SK-N-SH (cell line): Measurements from ENCODE around the gene COMT. TPM values are rescaled to one million over a fixed set of nuclear protein-coding genes. Genes with fewer than 3 reads are reported as not detected.

Source experiments
- CTCF ChIA-PET: fragments of 300-600, 350-600 bp; formaldehyde crosslinking; extraction: SDS; loops from one replicate; lab custom pipeline; 2021; lab: Yijun Ruan, JAX
- POLR2A ChIA-PET: fragments of 350-600 bp; sonication (Branson Sonifier 250); formaldehyde crosslinking; extraction: SDS; loops from one replicate; lab custom pipeline; 2020; ENCODE audit warnings: antibody characterized with exemption, inconsistent platforms; lab: Yijun Ruan, JAX
- DNase-seq: peaks from one replicate; pipeline ENCODE4 v3.0.0; 2012
- H2AFZ ChIP-seq: fragments of 200-600 bp; sonication (generic); 2 replicates; pipeline ENCODE4 v1.8.1; 2016; ENCODE audit warnings: antibody characterized with exemption, mild to moderate bottlenecking, low read depth
- H3F3A ChIP-seq: fragments of 200-600 bp; sonication (generic); replicated peaks from 2 replicates; pipeline ENCODE3; 2016; ENCODE audit warnings: antibody characterized with exemption, mild to moderate bottlenecking; ENCODE audit not compliant: insufficient read depth
- H3K27ac ChIP-seq, 2 experiments: fragments of 200-500 bp in 1 of 2; fragments of 200-600 bp in 1 of 2; sonication (Bioruptor generic) in 1 of 2; sonication (generic), shearing (Covaris generic) in 1 of 2; 2 replicates each; pipeline versions ENCODE4 v1.5.1 to v1.6.1; 2014 to 2016; ENCODE audit warnings: low read depth in 2 of 2, inconsistent platforms in 1 of 2, low read length in 1 of 2, mild to moderate bottlenecking in 1 of 2, mixed read lengths in 1 of 2
- H3K27me3 ChIP-seq: fragments of 200-600 bp; sonication (generic), shearing (Covaris generic); 2 replicates; pipeline ENCODE4 v1.6.1; 2016; ENCODE audit warnings: mixed run types; ENCODE audit not compliant: insufficient read depth
- H3K36me3 ChIP-seq, 2 experiments: fragments of 200-500 bp in 1 of 2; fragments of 200-600 bp in 1 of 2; sonication (Bioruptor generic) in 1 of 2; sonication (generic) in 1 of 2; replicated peaks in 1 of 2; 2 replicates each; pipeline versions ENCODE3 to v1.5.1; 2014 to 2016; ENCODE audit warnings: low read length in 1 of 2, mild to moderate bottlenecking in 1 of 2; ENCODE audit not compliant: insufficient read depth in 2 of 2, control insufficient read depth in 1 of 2
- H3K4me1 ChIP-seq, 2 experiments: fragments of 200-500 bp in 1 of 2; fragments of 200-600 bp in 1 of 2; sonication (Bioruptor generic) in 1 of 2; sonication (generic), shearing (Covaris generic) in 1 of 2; 2 replicates each; pipeline versions ENCODE4 v1.5.1 to v1.6.1; 2014 to 2016; ENCODE audit warnings: low read depth in 1 of 2, low read length in 1 of 2, mixed run types in 1 of 2; ENCODE audit not compliant: insufficient read depth in 2 of 2, control insufficient read depth in 1 of 2
- H3K4me2 ChIP-seq: fragments of 200-600 bp; sonication (generic), shearing (Covaris generic); 2 replicates; pipeline ENCODE4 v1.6.1; 2017; ENCODE audit warnings: mixed run types
- H3K4me3 ChIP-seq, 2 experiments: fragments of 200-500 bp in 1 of 2; fragments of 200-600 bp in 1 of 2; sonication (Bioruptor generic) in 1 of 2; sonication (generic), shearing (Covaris generic) in 1 of 2; 2 replicates each; pipeline versions ENCODE4 v1.5.1 to v1.8.1; 2014 to 2016; ENCODE audit warnings: low read depth in 2 of 2, inconsistent platforms in 1 of 2, low read length in 1 of 2, mild to moderate bottlenecking in 1 of 2, mixed read lengths in 1 of 2, moderate library complexity in 1 of 2
- H3K79me2 ChIP-seq: fragments of 200-600 bp; sonication (generic); 2 replicates; pipeline ENCODE4 v1.8.1; 2017; ENCODE audit warnings: mild to moderate bottlenecking; ENCODE audit not compliant: insufficient read depth
- H3K9ac ChIP-seq: fragments of 200-600 bp; sonication (generic); 2 replicates; pipeline ENCODE4 v1.6.1; 2017; ENCODE audit warnings: mixed run types
- H3K9me2 ChIP-seq: fragments of 200-600 bp; sonication (generic); 2 replicates; pipeline ENCODE4 v1.6.1; 2017; ENCODE audit warnings: mixed run types
- H3K9me3 ChIP-seq: fragments of 200-600 bp; sonication (generic); 2 replicates; pipeline ENCODE4 v1.6.1; 2017; ENCODE audit warnings: mixed run types, mild to moderate bottlenecking, moderate library complexity
- H4K20me1 ChIP-seq: fragments of 200-600 bp; sonication (generic); 2 replicates; pipeline ENCODE4 v1.6.1; 2017; ENCODE audit warnings: mild to moderate bottlenecking, mixed run types; ENCODE audit not compliant: insufficient read depth
- ELF1 ChIP-seq: IDR thresholded peaks from 2 replicates; pipeline ENCODE4 v1.4.0; 2012
- FOSL2 ChIP-seq: IDR thresholded peaks from 2 replicates; pipeline ENCODE4 v1.4.0; 2012; ENCODE audit warnings: low read depth, mild to moderate bottlenecking, moderate library complexity, borderline replicate concordance
- FOXJ3 ChIP-seq: sonication (generic); formaldehyde crosslinking; IDR thresholded peaks from 2 replicates; pipeline ENCODE4 v1.5.1; 2020; ENCODE audit warnings: mild to moderate bottlenecking, missing genetic modification reagents
- GABPA ChIP-seq: IDR thresholded peaks from 2 replicates; pipeline ENCODE4 v1.4.0; 2012; ENCODE audit warnings: low read depth, mild to moderate bottlenecking
- MAX ChIP-seq: IDR thresholded peaks from 2 replicates; pipeline ENCODE4 v1.4.0; 2012; ENCODE audit warnings: low read depth
- MXI1 ChIP-seq: IDR thresholded peaks from 2 replicates; pipeline ENCODE4 v1.6.1; 2012; ENCODE audit warnings: mild to moderate bottlenecking, low read depth, low read length, improper control_type of control experiment
- POLR2AphosphoS5 ChIP-seq: IDR thresholded peaks from 2 replicates; pipeline ENCODE4 v1.6.1; 2012; ENCODE audit warnings: low read depth, low read length
- RCOR1 ChIP-seq: fragments of 150-350 bp; IDR thresholded peaks from 2 replicates; pipeline ENCODE4 v1.6.1; 2017; ENCODE audit warnings: antibody characterized with exemption, low read length
- RFX5 ChIP-seq: IDR thresholded peaks from 2 replicates; pipeline ENCODE4 v1.6.1; 2012; ENCODE audit warnings: mild to moderate bottlenecking, improper control_type of control experiment, low read length
- TCF12 ChIP-seq: IDR thresholded peaks from 2 replicates; pipeline ENCODE4 v1.4.0; 2012
- WGBS: methylation state at CpG from one replicate; pipeline ENCODE4 v1.1.6; 2017; ENCODE audit warnings: low lambda C conversion rate; 5-methylcytosine and 5-hydroxymethylcytosine counted together
- polyA plus RNA-seq, 3 experiments: library from polyadenylated mRNA; depleted of rRNA; stranded (reverse); fragments of >200 nt; gene quantifications; 2 replicates each; pipeline ENCODE4 v1.2.3, GENCODE V29; 2012
- TF ChIP-seq, protein P1 (sequence below): IDR thresholded peaks from 2 replicates; pipeline ENCODE4 v1.4.0; 2012; ENCODE audit warnings: low read depth, borderline replicate concordance
- TF ChIP-seq, protein P2 (sequence below): IDR thresholded peaks from 2 replicates; pipeline ENCODE4 v1.4.0; 2012; ENCODE audit warnings: low read depth, borderline replicate concordance

COMT gene
- polyA plus RNA-seq, 1 of the 3 experiments (the other 2 are of a cell fraction), result 343 TPM

- Histone ChIP-seq H3K4me2 (no peak overlapping the region), H3K9me2 (no peaks in the 10 kb centered on the region), H4K20me1 (peaks cover 20% of the 10 kb centered on the region), H3K36me3 (no peaks in the 10 kb centered on the region), H2AFZ (no peak overlapping the region), H3K79me2 (peaks cover 14% of the 10 kb centered on the region; the same call in 1 of the 2 replicates), H3K27me3 (no peaks in the 10 kb centered on the region), H3K4me3 (no peak overlapping the region), H3K9ac (no peak overlapping the region), H3K27ac (no peak overlapping the region; a peak in 1 of 4 replicates), H3K4me1 (peaks cover 17 to 77% of the 10 kb centered on the region in 2 experiments; a peak in 3 of 4 replicates), H3K9me3 (no peaks in the 10 kb centered on the region), H3F3A (no peaks in the 10 kb centered on the region)
- TF ChIP-seq, protein P1, sequence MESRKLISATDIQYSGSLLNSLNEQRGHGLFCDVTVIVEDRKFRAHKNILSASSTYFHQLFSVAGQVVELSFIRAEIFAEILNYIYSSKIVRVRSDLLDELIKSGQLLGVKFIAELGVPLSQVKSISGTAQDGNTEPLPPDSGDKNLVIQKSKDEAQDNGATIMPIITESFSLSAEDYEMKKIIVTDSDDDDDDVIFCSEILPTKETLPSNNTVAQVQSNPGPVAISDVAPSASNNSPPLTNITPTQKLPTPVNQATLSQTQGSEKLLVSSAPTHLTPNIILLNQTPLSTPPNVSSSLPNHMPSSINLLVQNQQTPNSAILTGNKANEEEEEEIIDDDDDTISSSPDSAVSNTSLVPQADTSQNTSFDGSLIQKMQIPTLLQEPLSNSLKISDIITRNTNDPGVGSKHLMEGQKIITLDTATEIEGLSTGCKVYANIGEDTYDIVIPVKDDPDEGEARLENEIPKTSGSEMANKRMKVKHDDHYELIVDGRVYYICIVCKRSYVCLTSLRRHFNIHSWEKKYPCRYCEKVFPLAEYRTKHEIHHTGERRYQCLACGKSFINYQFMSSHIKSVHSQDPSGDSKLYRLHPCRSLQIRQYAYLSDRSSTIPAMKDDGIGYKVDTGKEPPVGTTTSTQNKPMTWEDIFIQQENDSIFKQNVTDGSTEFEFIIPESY, result no peak
- TF ChIP-seq RFX5 (no peak), ELF1 (no peak), MAX (no peak), RCOR1 (no peak), GABPA (no peak), TCF12 (no peak), MXI1 (no peak), POLR2AphosphoS5 (no peak), FOXJ3 (no peak)
- TF ChIP-seq, protein P2, sequence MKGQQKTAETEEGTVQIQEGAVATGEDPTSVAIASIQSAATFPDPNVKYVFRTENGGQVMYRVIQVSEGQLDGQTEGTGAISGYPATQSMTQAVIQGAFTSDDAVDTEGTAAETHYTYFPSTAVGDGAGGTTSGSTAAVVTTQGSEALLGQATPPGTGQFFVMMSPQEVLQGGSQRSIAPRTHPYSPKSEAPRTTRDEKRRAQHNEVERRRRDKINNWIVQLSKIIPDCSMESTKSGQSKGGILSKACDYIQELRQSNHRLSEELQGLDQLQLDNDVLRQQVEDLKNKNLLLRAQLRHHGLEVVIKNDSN, result no peak
- 84% methylated on average over 11 of the region's 24 CpGs for WGBS
- DNase-seq, result no peak
- ChIA-PET POLR2A (interaction anchor here (0.8 to 1.4 kb wide), 4 partner anchors 11 to 24 kb away, joined by 3 to 10 read pairs (median 4); no protein-coding TSS in a partner anchor), CTCF (interaction anchor here (0.6 to 16.4 kb wide), 4 partner anchors 13 to 25 kb away, joined by 3 to 224 read pairs (median 4); no protein-coding TSS in a partner anchor)
Measured at GRCh38 chr22:19987394-19988306, 46.1 kb downstream of the COMT start.

GRCh38 chr22:19988331-19988808 is 46.8 kb downstream of the COMT start:
- H4K20me1 ChIP-seq, result peaks cover 19% of the 10 kb centered on the region
- no peak overlapping the region for H2AFZ ChIP-seq
- no peaks in the 10 kb centered on the region for H3K9me2 ChIP-seq
- no peak overlapping the region for H3K4me3 ChIP-seq
- peaks cover 14 to 77% of the 10 kb centered on the region in 2 experiments; a peak in 3 of 4 replicates for H3K4me1 ChIP-seq
- ChIA-PET POLR2A (no interaction called here), CTCF (interaction anchor here (0.6 to 16.4 kb wide), 4 partner anchors 14 to 26 kb away, joined by 3 to 224 read pairs (median 4); no protein-coding TSS in a partner anchor)
- no peaks in the 10 kb centered on the region for H3K36me3 ChIP-seq
- H3K27ac ChIP-seq, result no peak overlapping the region
- 81% methylated on average over 9 of the region's 9 CpGs for WGBS
- no peak overlapping the region for H3K4me2 ChIP-seq
- no peak for TF ChIP-seq MAX
- TF ChIP-seq FOSL2, result no peak
- no peak for TF ChIP-seq POLR2AphosphoS5
- H3K9me3 ChIP-seq, result no peaks in the 10 kb centered on the region
- peaks cover 13% of the 10 kb centered on the region; the same call in 1 of the 2 replicates for H3K79me2 ChIP-seq
- no peak overlapping the region for H3K9ac ChIP-seq
- DNase-seq, result no peak
- no peaks in the 10 kb centered on the region for H3K27me3 ChIP-seq
- no peaks in the 10 kb centered on the region for H3F3A ChIP-seq
